LNCaP clone FGC (cell line): Measurements from ENCODE around the gene SRGAP2C.
"Not testable (repeated sequence)": the region's sequence is repeated elsewhere in the genome, so short reads cannot be mapped to it uniquely, and the experiment has no call there.

ENCODE experiments used
- DNase-seq: peaks from one replicate; pipeline ENCODE4 v3.0.0-alpha.2; 2011; ENCODE audit warnings: low read depth
- H3K4me3 ChIP-seq: 2 replicates; pipeline ENCODE4 v1.5.1; 2011; ENCODE audit warnings: mild to moderate bottlenecking, low read depth, low read length, control low read depth
- TF ChIP-seq, protein P1 (sequence below): IDR thresholded peaks from 2 replicates; pipeline ENCODE4 v1.5.1; 2012; ENCODE audit warnings: mild to moderate bottlenecking; ENCODE audit not compliant: control insufficient read depth, insufficient read depth; ENCODE audit errors: extremely low read depth

Gene SRGAP2C

DNA sequence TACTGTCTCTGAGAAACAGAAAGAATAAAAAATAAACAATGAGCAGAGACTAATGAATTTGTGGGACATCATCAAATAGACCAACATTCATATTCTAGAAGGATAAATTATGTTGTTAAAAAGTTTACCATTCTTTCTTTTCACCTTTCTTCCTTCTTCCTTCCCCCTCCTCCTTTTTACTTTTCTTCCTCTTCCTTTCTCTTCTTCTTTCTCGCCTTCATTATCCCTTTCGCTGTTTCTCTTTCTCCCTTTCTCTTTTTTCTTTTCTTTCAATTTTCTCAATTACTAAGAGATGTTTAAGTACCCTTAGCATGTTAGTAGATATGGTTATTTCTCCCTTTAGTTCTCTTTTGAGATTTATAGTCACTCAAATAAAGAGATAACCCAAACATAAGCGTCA is 207.4 kb downstream of the SRGAP2C start:
- DNase-seq, H3K4me3 ChIP-seq: not testable (repeated sequence)

DNA sequence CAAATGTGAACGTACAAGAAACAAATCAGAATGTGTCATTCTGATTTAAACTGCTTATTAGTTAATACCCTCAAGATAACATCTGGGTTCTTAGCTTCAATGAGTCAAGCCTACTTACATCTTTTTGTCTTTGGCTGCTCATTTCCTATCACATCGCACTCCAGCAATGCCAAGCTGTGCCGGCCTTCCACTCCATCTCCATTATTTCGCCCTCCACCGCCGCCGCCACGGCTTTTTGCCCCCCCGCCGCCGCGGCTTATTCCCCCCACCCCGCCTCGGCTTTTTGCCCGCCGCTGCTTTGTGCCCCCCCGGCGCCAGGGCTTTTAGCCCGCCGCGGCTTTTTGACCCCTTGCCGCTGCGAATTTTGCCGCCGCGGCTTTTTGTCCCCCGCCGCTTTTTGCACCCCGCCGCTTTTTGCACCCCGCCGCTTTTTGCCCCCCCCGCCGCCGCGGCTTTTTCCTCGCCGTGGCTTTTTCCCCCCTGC is 211.0 kb downstream of the SRGAP2C start:
- not testable (repeated sequence) for DNase-seq
- peak overlapping the region; percentile 53 for H3K4me3 ChIP-seq

DNA sequence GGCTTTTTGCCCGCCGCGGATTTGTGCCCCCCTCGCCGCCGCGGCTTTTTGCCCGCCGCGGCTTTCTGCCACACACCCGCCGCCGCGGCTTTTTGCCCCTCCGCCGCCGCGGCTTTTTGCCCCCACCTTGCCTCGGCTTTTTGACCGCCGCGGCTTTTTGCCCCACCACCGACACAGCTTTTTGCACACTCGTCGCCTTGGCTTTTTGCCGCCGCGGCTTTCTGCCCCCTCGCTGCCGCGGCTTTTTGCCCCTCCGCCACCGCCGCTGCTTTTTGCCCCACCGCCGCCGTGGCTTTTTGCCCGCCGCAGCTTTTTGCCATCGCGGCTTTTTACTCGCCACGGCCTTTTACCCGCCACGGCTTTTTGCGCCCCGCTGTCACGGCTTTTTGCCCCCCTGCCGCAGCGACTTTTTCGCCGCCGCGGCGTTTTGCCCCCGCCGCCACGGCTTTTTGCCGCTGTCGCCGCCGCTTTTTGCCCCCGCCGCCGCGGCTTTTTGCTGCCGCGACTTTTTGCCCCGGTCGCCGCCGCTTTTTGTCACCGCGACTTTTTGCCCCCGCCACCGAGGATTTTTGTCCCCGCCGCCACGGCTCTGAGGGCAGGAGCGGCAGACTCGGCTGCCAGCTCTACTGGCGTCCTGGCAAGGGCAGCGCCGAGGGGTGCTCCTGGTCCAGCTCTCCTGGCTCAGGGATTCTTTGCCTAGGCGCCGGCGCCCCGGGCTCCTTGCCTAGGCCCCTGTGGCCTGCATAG is 211.7 kb downstream of the SRGAP2C start:
- DNase-seq, result not testable (repeated sequence)
- H3K4me3 ChIP-seq, result peak overlapping the region; percentile 53

DNA sequence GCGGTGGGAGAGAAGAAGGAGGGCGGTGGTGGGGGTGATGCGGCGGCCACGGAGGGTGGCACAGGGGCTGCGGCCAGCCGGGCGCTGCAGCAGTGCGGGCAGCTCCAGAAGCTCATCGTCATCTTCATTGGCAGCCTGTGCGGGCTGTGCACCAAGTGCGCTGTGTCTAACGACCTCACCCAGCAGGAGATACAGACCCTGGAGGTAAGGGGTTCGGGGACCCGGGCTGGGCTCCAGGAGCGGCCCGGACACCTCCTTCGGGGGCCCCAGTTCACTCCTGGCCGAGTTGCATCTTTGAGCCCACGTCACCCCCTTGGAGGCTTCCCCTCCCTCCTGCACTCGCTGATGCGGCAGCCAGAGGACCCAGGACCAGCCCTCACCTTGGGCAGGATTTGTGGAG is 212.3 kb downstream of the SRGAP2C start:
- peak overlapping the region; percentile 53 for H3K4me3 ChIP-seq
- not testable (repeated sequence) for DNase-seq

DNA sequence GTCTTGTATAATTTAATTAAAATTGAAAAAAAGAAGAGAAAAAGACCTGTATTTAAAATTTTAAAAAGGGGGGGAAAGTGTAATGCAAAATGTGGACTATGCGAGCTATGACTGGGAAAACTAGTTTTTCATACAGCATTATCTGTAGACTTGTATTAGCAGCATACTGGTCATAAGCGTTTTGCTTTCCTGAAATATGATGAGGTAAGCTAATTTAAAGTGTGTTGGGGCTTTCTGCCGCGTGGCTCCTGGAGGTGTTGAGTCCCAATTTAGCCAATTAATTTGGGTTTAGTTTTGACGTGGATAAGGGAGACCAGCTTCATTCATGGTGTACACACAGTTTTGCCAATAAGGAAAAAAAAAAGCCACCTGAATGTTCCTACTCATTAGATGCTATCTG is 214.4 kb downstream of the SRGAP2C start:
- not testable (repeated sequence) for DNase-seq, H3K4me3 ChIP-seq

DNA sequence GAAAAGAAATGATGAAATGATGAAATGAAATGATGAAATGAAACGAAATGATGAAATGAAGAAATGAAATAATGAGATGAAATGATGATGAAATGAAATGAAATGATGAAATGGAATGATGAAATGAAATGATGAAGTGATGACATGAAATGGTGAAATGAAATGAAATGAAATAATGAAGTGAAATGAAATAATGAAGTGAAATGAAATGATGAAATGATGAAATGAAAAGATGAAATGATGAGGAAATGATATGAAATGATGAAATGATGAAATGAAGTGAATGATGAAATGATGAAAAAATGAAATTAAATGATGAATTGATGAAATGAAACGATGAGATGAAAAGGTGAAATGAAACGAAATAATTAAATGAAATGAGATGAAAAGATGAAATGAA is 215.3 kb downstream of the SRGAP2C start:
- not testable (repeated sequence) for DNase-seq, H3K4me3 ChIP-seq

DNA sequence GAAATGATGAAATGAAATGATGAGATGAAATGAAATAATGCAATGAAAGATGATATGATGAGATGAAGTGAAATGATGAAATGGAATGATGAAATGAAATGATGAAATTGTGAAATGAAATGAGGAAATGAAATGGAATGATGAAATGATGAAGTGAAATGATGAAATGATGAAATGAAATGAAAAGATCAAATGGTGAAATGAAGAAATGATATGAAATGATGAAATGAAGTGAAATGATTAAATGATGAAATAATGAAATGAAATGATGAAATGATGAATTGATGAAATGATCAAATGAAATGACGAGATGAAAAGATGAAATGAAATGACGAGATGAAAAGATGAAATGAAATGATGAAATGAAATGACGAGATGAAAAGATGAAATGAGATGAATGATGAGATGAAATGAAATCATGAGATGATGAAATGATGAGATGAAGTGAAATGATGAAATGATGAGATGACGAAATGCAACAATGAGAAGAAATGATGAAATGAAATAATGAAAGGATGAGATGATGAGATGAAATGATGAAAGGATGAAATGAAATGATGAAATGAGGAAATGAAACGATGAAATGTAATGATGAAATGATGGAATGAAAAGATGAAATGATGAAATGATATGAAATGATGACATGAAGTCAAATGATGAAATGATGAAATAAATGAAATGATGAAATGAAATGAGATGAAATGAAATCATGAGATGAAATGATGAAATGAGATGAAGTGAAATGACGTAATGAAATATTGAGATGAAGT is 216.0 kb downstream of the SRGAP2C start:
- not testable (repeated sequence) for H3K4me3 ChIP-seq, DNase-seq

DNA sequence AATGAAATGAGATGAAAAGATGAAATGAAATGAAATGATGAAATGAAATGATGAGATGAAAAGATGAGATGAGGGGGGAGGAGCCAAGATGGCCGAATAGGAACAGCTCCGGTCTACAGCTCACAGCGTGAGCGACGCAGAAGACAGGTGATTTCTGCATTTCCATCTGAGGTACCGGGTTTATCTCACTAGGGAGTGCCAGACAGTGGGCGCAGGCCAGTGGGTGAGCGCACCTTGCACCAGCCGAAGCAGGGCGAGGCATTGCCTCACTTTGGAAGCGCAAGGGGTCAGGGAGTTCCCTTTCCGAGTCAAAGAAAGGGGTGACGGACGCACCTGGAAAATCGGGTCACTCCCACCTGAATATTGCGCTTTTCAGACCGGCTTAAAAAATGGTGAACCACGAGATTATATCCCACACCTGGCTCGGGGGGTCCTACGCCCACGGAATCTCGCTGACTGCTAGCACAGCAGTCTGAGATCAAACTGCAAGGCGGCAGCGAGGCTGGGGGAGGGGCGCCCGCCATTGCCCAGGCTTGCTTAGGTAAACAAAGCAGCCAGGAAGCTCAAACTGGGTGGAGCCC is 216.7 kb downstream of the SRGAP2C start:
- DNase-seq, H3K4me3 ChIP-seq: not testable (repeated sequence)

DNA sequence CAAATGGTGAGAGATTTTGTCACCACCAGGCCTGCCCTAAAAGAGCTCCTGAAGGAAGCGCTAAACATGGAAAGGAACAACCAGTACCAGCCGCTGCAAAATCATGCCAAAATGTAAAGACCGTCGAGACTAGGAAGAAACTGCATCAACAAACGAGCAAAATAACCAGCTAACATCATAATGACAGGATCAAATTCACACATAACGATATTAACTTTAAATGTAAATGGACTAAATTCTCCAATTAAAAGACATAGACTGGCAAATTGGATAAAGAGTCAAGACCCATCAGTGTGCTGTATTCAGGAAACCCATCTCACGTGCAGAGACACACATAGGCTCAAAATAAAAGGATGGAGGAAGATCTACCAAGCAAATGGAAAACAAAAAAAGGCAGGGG is 218.5 kb downstream of the SRGAP2C start:
- not testable (repeated sequence) for DNase-seq, H3K4me3 ChIP-seq

DNA sequence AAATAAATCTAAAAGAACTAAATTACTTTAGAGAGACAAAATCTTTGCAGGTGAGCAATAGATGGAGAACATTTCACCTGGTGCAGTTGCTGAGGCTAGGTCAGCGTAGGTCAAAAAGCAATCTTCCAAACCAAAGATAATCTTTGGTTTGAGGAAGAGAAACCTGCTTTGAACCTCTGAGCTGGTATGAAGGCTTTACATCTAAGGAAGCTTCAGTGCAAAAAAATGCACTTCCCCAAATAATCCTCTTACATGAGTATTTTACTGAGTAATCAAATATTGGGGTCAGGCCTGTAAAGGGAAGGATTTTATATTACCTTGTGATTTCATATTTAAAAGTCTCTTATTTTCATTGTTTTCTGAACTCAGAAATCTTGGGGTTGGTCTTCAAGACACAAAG is 223.6 kb downstream of the SRGAP2C start:
- no peak for DNase-seq
- no peak overlapping the region for H3K4me3 ChIP-seq
- TF ChIP-seq, protein P1, sequence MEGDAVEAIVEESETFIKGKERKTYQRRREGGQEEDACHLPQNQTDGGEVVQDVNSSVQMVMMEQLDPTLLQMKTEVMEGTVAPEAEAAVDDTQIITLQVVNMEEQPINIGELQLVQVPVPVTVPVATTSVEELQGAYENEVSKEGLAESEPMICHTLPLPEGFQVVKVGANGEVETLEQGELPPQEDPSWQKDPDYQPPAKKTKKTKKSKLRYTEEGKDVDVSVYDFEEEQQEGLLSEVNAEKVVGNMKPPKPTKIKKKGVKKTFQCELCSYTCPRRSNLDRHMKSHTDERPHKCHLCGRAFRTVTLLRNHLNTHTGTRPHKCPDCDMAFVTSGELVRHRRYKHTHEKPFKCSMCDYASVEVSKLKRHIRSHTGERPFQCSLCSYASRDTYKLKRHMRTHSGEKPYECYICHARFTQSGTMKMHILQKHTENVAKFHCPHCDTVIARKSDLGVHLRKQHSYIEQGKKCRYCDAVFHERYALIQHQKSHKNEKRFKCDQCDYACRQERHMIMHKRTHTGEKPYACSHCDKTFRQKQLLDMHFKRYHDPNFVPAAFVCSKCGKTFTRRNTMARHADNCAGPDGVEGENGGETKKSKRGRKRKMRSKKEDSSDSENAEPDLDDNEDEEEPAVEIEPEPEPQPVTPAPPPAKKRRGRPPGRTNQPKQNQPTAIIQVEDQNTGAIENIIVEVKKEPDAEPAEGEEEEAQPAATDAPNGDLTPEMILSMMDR, result no peak

DNA sequence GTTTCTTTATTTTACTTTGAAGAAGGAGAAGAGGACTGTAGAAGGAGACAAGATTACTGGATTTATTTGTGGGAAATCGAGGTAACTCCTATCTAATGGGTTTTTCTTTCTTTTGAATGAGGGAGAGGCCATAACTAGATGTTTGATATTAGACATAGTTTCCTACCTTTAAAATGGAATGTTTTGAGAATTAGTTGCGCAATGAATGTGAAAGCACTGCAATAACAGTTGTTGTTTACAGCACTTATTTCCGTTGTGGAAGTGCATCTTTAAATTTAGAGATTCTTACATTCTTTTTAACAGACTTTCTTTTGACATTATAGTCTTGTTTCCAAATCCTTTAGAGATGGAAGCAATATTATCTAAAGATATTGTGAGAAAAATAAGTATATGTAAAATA is 229.0 kb downstream of the SRGAP2C start:
- TF ChIP-seq, protein P1, result no peak
- no peak overlapping the region for H3K4me3 ChIP-seq
- DNase-seq, result no peak

DNA sequence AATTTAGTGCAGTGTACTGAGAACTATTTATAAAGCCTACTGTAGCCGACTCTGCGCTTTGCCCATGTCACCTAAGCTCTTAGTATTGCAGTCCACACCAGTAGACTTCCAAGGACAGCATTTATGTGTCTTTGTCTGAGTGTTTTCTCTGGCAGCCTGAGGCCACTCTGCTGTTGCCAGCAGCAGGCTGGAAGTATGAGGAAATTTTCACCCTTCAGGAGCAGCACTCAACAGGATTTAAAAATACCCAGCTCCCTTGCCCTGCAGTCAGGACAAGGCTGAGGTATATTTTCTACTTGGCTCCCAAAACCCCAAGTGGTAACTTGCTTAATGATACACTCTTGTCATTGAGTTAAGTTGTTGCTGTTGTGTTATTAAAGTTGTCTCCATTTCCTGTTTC is 230.1 kb downstream of the SRGAP2C start:
- TF ChIP-seq, protein P1, result no peak
- no peak overlapping the region for H3K4me3 ChIP-seq
- no peak for DNase-seq
